ENCODE measurements around the gene CDCA3. TPM values are rescaled to one million over a fixed set of nuclear protein-coding genes. Genes with fewer than 3 reads are reported as not detected.
"Not testable (repeated sequence)": the region's sequence is repeated elsewhere in the genome, so short reads cannot be mapped to it uniquely, and the experiment has no call there.

CDCA3 gene
- total and polyA plus RNA-seq, 2 of the 13 experiments (the other 11 are each of a cell fraction or from before 2014, with no cell fraction given): 32.7 to 56.5 TPM

DNA sequence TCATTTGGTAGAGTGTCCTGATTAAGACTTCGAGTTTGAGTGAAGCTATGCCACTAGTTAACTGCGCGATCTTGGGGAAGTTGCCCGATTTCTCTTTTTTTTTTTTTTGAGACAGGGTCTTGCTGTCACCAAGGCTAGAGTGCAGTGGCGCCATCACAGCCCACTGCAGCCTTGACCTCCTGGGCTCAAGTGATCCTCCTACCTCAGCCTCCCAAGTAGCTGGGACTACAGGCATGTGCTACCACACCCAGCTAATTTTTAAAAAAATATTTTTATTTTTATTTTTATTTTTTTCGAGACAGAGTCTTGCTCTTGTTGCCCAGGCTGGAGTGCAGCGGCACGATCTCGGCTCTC is 22.9 kb upstream of the CDCA3 start:
- H3K36me3 ChIP-seq (replicated peaks in 1 of 2; ENCODE audit: control insufficient read depth in 1 of 2, insufficient read depth in 2 of 2, low read length in 2 of 2): peaks cover 12 to 14% of the 10 kb centered on the region in 2 experiments
- H3K4me3 ChIP-seq (replicated peaks in 1 of 3; ENCODE audit: insufficient read depth in 1 of 3, low read depth in 2 of 3, low read length in 3 of 3): peak overlapping the region; percentile 66 to 95 (median 68)
- peak overlapping the region; percentile 78 for H3K9ac ChIP-seq (ENCODE audit: insufficient read depth, low read depth, low read length)
- H3K9me3 ChIP-seq (ENCODE audit: low read length); BruUV-seq (replicated peaks); FAIRE-seq; in situ Hi-C loops (cut with HindIII; ENCODE audit: extremely low pct_ligation_motif_present, low pct_unique_long_range_greater_than_20kb); ATAC-seq; H3K27me3 ChIP-seq (ENCODE audit: control insufficient read depth in 1 of 2, insufficient read depth in 2 of 2, low read length in 2 of 2); DNase-seq (ENCODE audit: low spot score); intact Hi-C loops (cut with micrococcal nuclease; ENCODE audit: unreplicated experiment): not testable (repeated sequence)
- H3K27ac ChIP-seq (ENCODE audit: extremely low read length, insufficient read depth, low read length): peak overlapping the region; percentile 78
- H2AFZ ChIP-seq (ENCODE audit: low read length): peak overlapping the region; percentile 21
- peaks cover 13% of the 10 kb centered on the region for H3K79me2 ChIP-seq (ENCODE audit: insufficient read depth, low read length)
- TF ChIP-seq SP2 (CRISPR knock-in tag; IDR thresholded peaks at IDR 0.05): 0 out of 2 replicates have a peak, but pooled peaks have one; percentile 20
- TF ChIP-seq, protein P1, sequence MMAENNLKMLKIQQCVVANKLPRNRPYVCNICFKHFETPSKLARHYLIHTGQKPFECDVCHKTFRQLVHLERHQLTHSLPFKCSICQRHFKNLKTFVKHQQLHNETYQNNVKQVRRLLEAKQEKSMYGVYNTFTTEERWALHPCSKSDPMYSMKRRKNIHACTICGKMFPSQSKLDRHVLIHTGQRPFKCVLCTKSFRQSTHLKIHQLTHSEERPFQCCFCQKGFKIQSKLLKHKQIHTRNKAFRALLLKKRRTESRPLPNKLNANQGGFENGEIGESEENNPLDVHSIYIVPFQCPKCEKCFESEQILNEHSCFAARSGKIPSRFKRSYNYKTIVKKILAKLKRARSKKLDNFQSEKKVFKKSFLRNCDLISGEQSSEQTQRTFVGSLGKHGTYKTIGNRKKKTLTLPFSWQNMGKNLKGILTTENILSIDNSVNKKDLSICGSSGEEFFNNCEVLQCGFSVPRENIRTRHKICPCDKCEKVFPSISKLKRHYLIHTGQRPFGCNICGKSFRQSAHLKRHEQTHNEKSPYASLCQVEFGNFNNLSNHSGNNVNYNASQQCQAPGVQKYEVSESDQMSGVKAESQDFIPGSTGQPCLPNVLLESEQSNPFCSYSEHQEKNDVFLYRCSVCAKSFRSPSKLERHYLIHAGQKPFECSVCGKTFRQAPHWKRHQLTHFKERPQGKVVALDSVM (CRISPR knock-in tag; IDR thresholded peaks at IDR 0.05): peak; percentile 85
- WGBS (ENCODE audit: low lambda C conversion rate): 52% methylated on average over 9 of the region's 9 CpGs
- ChIA-PET CTCF (ENCODE audit: low intra/inter-chr PET ratio, low total read pairs) (interaction anchor here (2.4 kb wide), 1 partner anchor 17 kb away, joined by 24 read pairs; no protein-coding TSS in a partner anchor), POLR2A (interaction anchor here (0.7 to 3.9 kb wide), 4 partner anchors 8 to 72 kb away, joined by 3 to 47 read pairs (median 26); partner anchors contain the start of genes C12orf57 and RNU7-1)
- H3K4me1 ChIP-seq (ENCODE audit: insufficient read depth, low read length): peaks cover 44% of the 10 kb centered on the region
- H4K20me1 ChIP-seq (ENCODE audit: insufficient read depth, low read length): peaks cover 33% of the 10 kb centered on the region
- peak overlapping the region; percentile 96 for H3K4me2 ChIP-seq (ENCODE audit: low read depth, low read length)

DNA sequence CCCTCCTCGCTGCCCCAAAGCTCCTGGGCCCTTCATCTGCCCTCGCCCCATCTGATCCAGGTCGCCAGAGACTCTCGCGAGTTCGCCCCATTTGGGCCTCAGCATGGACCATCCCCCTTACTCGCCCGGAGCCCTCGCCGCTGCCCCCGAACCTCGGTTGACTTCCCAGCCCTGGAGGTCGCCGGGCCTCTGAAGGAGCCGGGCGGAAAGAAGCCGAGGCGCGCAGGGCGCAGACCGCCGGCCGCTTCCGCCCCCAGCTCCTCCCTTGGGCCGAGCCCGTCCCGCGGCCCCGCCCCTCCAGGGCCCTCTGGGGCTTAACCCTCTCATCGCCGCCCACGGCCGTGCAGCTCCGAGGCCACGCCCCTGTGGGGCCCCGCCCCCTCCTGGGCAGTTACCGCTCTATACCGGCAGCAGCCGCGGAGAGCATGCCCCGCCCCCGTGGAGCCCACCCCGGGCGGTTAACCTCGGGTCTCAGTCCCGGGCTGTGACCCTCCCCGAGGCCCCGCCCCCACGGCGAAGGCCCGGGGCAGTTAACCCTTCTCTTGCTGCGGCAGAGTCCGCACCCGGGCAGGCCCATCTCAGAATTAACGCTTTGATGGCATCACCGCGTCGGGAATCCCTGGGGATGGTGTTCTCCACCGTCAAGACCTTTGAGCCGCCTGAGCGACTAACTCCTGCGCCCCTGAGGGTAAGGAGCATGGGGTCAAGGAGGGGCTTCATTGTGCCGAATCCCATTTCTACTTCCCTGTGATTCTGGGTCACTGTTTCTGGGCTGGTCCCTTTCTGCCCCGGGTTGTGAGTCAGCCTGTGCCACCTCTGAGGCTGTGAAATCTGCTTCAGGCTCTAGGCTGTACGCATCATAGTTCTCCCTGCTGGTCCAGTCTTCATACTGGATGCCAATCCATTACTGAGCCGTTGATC is 22.3 kb upstream of the CDCA3 start, which contains the start of gene SPSB2:
SPSB2 (minus strand) TSS at position 210 of the 921 bp plus-strand sequence. CDS start 402 bp downstream, outside the sequence.
- H4K20me1 ChIP-seq (ENCODE audit: insufficient read depth, low read length): peaks cover 39% of the 10 kb centered on the region
- POLR2A ChIA-PET: interaction anchor here (0.6 to 3.9 kb wide), 29 partner anchors 9 to 339 kb away, joined by 3 to 73 read pairs (median 5); partner anchors contain the start of genes ATN1, C12orf57, CDCA3 and COPS7A
- FAIRE-seq: peak; percentile 50
- peak; percentile 81 for ATAC-seq
- in situ Hi-C loops (cut with HindIII; ENCODE audit: extremely low pct_ligation_motif_present, low pct_unique_long_range_greater_than_20kb): no loop called here
- H3K27ac ChIP-seq (ENCODE audit: extremely low read length, insufficient read depth, low read length): peak within 1 kb of the TSS; percentile 79
- H3K27me3 ChIP-seq (ENCODE audit: control insufficient read depth in 1 of 2, insufficient read depth in 2 of 2, low read length in 2 of 2): no peaks in the 10 kb centered on the region; a peak in 1 of 5 replicates
- H3K79me2 ChIP-seq (ENCODE audit: insufficient read depth, low read length): peaks cover 19% of the 10 kb centered on the region
- H3K9ac ChIP-seq (ENCODE audit: insufficient read depth, low read depth, low read length): peak within 1 kb of the TSS; percentile 86
- peak within 1 kb of the TSS; percentile 96 for H3K4me2 ChIP-seq (ENCODE audit: low read depth, low read length)
- H3K4me3 ChIP-seq (replicated peaks in 1 of 3; ENCODE audit: insufficient read depth in 1 of 3, low read depth in 2 of 3, low read length in 3 of 3): peak within 1 kb of the TSS; percentile 74 to 95 (median 76)
- peak; percentile 94 for DNase-seq (ENCODE audit: low spot score)
- intact Hi-C loops (cut with micrococcal nuclease; ENCODE audit: unreplicated experiment): loop anchor here (1.0 kb wide), 3 partner anchors 18 to 70 kb away; partner anchors contain the start of genes CDCA3 and RNU7-1
- CTCF ChIA-PET (ENCODE audit: low intra/inter-chr PET ratio, low total read pairs): interaction anchor here (2.4 kb wide), 1 partner anchor 18 kb away, joined by 24 read pairs; no protein-coding TSS in a partner anchor
- BruUV-seq (replicated peaks): no TSS peak
- H2AFZ ChIP-seq (ENCODE audit: low read length): peak within 1 kb of the TSS; percentile 21
- H3K36me3 ChIP-seq (replicated peaks in 1 of 2; ENCODE audit: control insufficient read depth in 1 of 2, insufficient read depth in 2 of 2, low read length in 2 of 2): peaks cover 12 to 14% of the 10 kb centered on the region in 2 experiments
- peaks cover 48% of the 10 kb centered on the region for H3K4me1 ChIP-seq (ENCODE audit: insufficient read depth, low read length)
- 0% methylated on average over 10 of the region's 66 CpGs for WGBS (ENCODE audit: low lambda C conversion rate)
- no peaks in the 10 kb centered on the region for H3K9me3 ChIP-seq (ENCODE audit: low read length)
- TF ChIP-seq REPIN1 (CRISPR knock-in tag; IDR thresholded peaks at IDR 0.05; ENCODE audit: borderline replicate concordance, low read depth): peak; percentile 76
- TF ChIP-seq, protein P2, sequence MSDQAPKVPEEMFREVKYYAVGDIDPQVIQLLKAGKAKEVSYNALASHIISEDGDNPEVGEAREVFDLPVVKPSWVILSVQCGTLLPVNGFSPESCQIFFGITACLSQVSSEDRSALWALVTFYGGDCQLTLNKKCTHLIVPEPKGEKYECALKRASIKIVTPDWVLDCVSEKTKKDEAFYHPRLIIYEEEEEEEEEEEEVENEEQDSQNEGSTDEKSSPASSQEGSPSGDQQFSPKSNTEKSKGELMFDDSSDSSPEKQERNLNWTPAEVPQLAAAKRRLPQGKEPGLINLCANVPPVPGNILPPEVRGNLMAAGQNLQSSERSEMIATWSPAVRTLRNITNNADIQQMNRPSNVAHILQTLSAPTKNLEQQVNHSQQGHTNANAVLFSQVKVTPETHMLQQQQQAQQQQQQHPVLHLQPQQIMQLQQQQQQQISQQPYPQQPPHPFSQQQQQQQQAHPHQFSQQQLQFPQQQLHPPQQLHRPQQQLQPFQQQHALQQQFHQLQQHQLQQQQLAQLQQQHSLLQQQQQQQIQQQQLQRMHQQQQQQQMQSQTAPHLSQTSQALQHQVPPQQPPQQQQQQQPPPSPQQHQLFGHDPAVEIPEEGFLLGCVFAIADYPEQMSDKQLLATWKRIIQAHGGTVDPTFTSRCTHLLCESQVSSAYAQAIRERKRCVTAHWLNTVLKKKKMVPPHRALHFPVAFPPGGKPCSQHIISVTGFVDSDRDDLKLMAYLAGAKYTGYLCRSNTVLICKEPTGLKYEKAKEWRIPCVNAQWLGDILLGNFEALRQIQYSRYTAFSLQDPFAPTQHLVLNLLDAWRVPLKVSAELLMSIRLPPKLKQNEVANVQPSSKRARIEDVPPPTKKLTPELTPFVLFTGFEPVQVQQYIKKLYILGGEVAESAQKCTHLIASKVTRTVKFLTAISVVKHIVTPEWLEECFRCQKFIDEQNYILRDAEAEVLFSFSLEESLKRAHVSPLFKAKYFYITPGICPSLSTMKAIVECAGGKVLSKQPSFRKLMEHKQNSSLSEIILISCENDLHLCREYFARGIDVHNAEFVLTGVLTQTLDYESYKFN (CRISPR knock-in tag; conservative IDR thresholded peaks at IDR 0.05): peak; percentile 65
- TF ChIP-seq TOE1 (CRISPR knock-in tag; IDR thresholded peaks at IDR 0.05): no peak
- TF ChIP-seq SNRNP70 (IDR thresholded peaks at IDR 0.05; ENCODE audit: low read depth, low read length): no peak
- TF ChIP-seq, protein P3, sequence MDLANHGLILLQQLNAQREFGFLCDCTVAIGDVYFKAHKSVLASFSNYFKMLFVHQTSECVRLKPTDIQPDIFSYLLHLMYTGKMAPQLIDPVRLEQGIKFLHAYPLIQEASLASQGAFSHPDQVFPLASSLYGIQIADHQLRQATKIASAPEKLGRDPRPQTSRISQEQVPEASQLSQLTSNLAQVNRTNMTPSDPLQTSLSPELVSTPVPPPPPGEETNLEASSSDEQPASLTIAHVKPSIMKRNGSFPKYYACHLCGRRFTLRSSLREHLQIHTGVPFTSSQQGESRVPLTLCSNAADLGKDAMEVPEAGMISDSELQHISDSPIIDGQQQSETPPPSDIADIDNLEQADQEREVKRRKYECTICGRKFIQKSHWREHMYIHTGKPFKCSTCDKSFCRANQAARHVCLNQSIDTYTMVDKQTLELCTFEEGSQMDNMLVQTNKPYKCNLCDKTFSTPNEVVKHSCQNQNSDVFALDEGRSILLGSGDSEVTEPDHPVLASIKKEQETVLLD (CRISPR knock-in tag; IDR thresholded peaks at IDR 0.05; ENCODE audit: low read depth): peak; percentile 82; the same call in 1 of the 2 replicates

Measured in HepG2 (cell line).